ENCODE results near the gene MYOM3. TPM values are rescaled to one million over a fixed set of nuclear protein-coding genes. Genes with fewer than 3 reads are reported as not detected.

Gene MYOM3
- total RNA-seq, 1 experiment from 2014 or later = 0.05 TPM

GRCh38 chr1:24125456-24125855 is 13.5 kb upstream of the MYOM3 start:
- H3K27ac ChIP-seq (ENCODE audit: low read length) = no peak overlapping the region
- H3K9me3 ChIP-seq (ENCODE audit: control insufficient read depth, insufficient read depth, low read depth, low read length) = no peaks in the 10 kb centered on the region; the same call in 1 of the 2 replicates
- DNase-seq (ENCODE audit: low read depth, low spot score) (no peak), ATAC-seq (no peak)
- BruUV-seq (replicated peaks) = no TSS peak
- no peak overlapping the region for H3K4me3 ChIP-seq (ENCODE audit: low read depth in 2 of 2, low read length in 2 of 2)
- in situ Hi-C loops (cut with HindIII; ENCODE audit: low pct_unique_long_range_greater_than_20kb, low sequenced_read_pairs) = no loop called here
- no peaks in the 10 kb centered on the region for H3K36me3 ChIP-seq (ENCODE audit: control insufficient read depth, insufficient read depth, low read length)
- POLR2A ChIA-PET = no interaction called here
- CTCF ChIA-PET = interaction anchor here (2.0 kb wide), 1 partner anchor 25 kb away, joined by 4 read pairs; no protein-coding TSS in a partner anchor
- TF ChIP-seq POLR2AphosphoS5 (IDR thresholded peaks at IDR 0.05; ENCODE audit: low read depth, low read length) = no peak
- TF ChIP-seq SIN3A (IDR thresholded peaks at IDR 0.05; ENCODE audit: borderline replicate concordance, insufficient read depth, low read depth, low read length) = no peak
- TF ChIP-seq TCF7L2 (IDR thresholded peaks at IDR 0.05; ENCODE audit: low read depth, low read length) = no peak
- no peak for TF ChIP-seq REST (IDR thresholded peaks at IDR 0.05; ENCODE audit: insufficient read depth in 1 of 2, low read depth in 2 of 2, low read length in 1 of 2)
- TF ChIP-seq CTCF (IDR thresholded peaks at IDR 0.05) = no peak
- intact Hi-C loops (cut with micrococcal nuclease; ENCODE audit: unreplicated experiment) = no loop called here
- H3K27me3 ChIP-seq (ENCODE audit: control insufficient read depth, insufficient read depth, low read length) = no peaks in the 10 kb centered on the region
- no peaks in the 10 kb centered on the region for H3K4me1 ChIP-seq (ENCODE audit: control insufficient read depth, insufficient read depth, low read length)

- no peak for TF ChIP-seq SIN3A (IDR thresholded peaks at IDR 0.05; ENCODE audit: borderline replicate concordance, insufficient read depth, low read depth, low read length)
- TF ChIP-seq TCF7L2 (IDR thresholded peaks at IDR 0.05; ENCODE audit: low read depth, low read length) = no peak
- TF ChIP-seq CTCF (IDR thresholded peaks at IDR 0.05) = no peak
- TF ChIP-seq POLR2AphosphoS5 (IDR thresholded peaks at IDR 0.05; ENCODE audit: low read depth, low read length) = no peak
- TF ChIP-seq REST (IDR thresholded peaks at IDR 0.05; ENCODE audit: insufficient read depth in 1 of 2, low read depth in 2 of 2, low read length in 1 of 2) = no peak
- CTCF ChIA-PET = interaction anchor here (2.0 kb wide), 1 partner anchor 25 kb away, joined by 4 read pairs; no protein-coding TSS in a partner anchor
- no peak for DNase-seq (ENCODE audit: low read depth, low spot score)
- no peak for ATAC-seq
- H3K27ac ChIP-seq (ENCODE audit: low read length) = no peak overlapping the region
- BruUV-seq (replicated peaks) = no TSS peak
- no peaks in the 10 kb centered on the region for H3K36me3 ChIP-seq (ENCODE audit: control insufficient read depth, insufficient read depth, low read length)
- POLR2A ChIA-PET = no interaction called here
- H3K9me3 ChIP-seq (ENCODE audit: control insufficient read depth, insufficient read depth, low read depth, low read length) = no peaks in the 10 kb centered on the region; the same call in 1 of the 2 replicates
- in situ Hi-C loops (cut with HindIII; ENCODE audit: low pct_unique_long_range_greater_than_20kb, low sequenced_read_pairs) = no loop called here
- intact Hi-C loops (cut with micrococcal nuclease; ENCODE audit: unreplicated experiment) = no loop called here
- no peak overlapping the region for H3K4me3 ChIP-seq (ENCODE audit: low read depth in 2 of 2, low read length in 2 of 2)
- no peaks in the 10 kb centered on the region; the same call in 1 of the 2 replicates for H3K4me1 ChIP-seq (ENCODE audit: control insufficient read depth, insufficient read depth, low read length)
- H3K27me3 ChIP-seq (ENCODE audit: control insufficient read depth, insufficient read depth, low read length) = no peaks in the 10 kb centered on the region
These were observed 13.0 kb upstream of the MYOM3 start for GRCh38 chr1:24124980-24125379.
